Progenitor cell of endocrine pancreas (in vitro differentiated cells): Measurements from ENCODE around the gene GNA15. TPM values are rescaled to one million over a fixed set of nuclear protein-coding genes. Genes with fewer than 3 reads are reported as not detected.
"Not testable (repeated sequence)": the region's sequence is repeated elsewhere in the genome, so short reads cannot be mapped to it uniquely, and the experiment has no call there.

ENCODE experiments used
- DNase-seq: peaks from one replicate; pipeline ENCODE4 v3.0.0; 2021; ENCODE audit warnings: low spot score; ENCODE audit not compliant: unreplicated experiment
- H3K27ac Mint-ChIP-seq: 2 replicates; pipeline ENCODE4 v1.8.0; 2021; ENCODE audit warnings: mild to moderate bottlenecking, moderate library complexity, mixed read lengths
- H3K27me3 Mint-ChIP-seq: 2 replicates; pipeline ENCODE4 v1.8.0; 2021; ENCODE audit warnings: mixed read lengths
- H3K36me3 Mint-ChIP-seq: 2 replicates; pipeline ENCODE4 v1.8.0; 2022; ENCODE audit warnings: mixed read lengths; ENCODE audit not compliant: insufficient read depth
- H3K4me1 Mint-ChIP-seq: 2 replicates; pipeline ENCODE4 v1.8.0; 2021; ENCODE audit warnings: low read depth, mixed read lengths
- H3K4me3 Mint-ChIP-seq: 2 replicates; pipeline ENCODE4 v1.8.0; 2021; ENCODE audit warnings: low read depth, mild to moderate bottlenecking, moderate library complexity, mixed read lengths
- H3K9me3 Mint-ChIP-seq: 2 replicates; pipeline ENCODE4 v1.8.0; 2021; ENCODE audit warnings: low read depth, mixed read lengths
- CTCF ChIP-seq: fragments of 200-600 bp; sonication (generic); IDR thresholded peaks from one replicate; pipeline ENCODE4 v1.5.0; 2021; ENCODE audit warnings: antibody characterized with exemption, mild to moderate bottlenecking; ENCODE audit not compliant: unreplicated experiment
- total RNA-seq: library from RNA; stranded (reverse); gene quantifications from 2 replicates; pipeline ENCODE4 v1.2.1, GENCODE V29; 2021

The GNA15 gene
- total RNA-seq, 1 donor from 2014 or later, result not detected

GRCh38 chr19:3190921-3191805 lies 55.3 kb downstream of the GNA15 start:
- peak overlapping the region; percentile 92 for H3K27ac Mint-ChIP-seq
- H3K9me3 Mint-ChIP-seq, result no peaks in the 10 kb centered on the region
- H3K4me1 Mint-ChIP-seq, result peaks cover 10% of the 10 kb centered on the region
- no peak for DNase-seq
- no peak for TF ChIP-seq CTCF
- peaks cover 7% of the 10 kb centered on the region for H3K36me3 Mint-ChIP-seq
- no peak overlapping the region for H3K4me3 Mint-ChIP-seq
- H3K27me3 Mint-ChIP-seq, result no peaks in the 10 kb centered on the region

GRCh38 chr19:3191806-3192104 lies 55.9 kb downstream of the GNA15 start:
- not testable (repeated sequence) for DNase-seq, H3K4me3 Mint-ChIP-seq, H3K9me3 Mint-ChIP-seq, H3K27me3 Mint-ChIP-seq, H3K27ac Mint-ChIP-seq, H3K36me3 Mint-ChIP-seq, H3K4me1 Mint-ChIP-seq

GRCh38 chr19:3192228-3192635 lies 56.4 kb downstream of the GNA15 start:
- Mint-ChIP-seq H3K36me3 (peaks cover 7% of the 10 kb centered on the region), H3K27me3 (no peaks in the 10 kb centered on the region), H3K4me1 (peaks cover 2% of the 10 kb centered on the region), H3K27ac (no peak overlapping the region), H3K9me3 (no peaks in the 10 kb centered on the region), H3K4me3 (no peak overlapping the region)
- no peak for TF ChIP-seq CTCF
- DNase-seq, result no peak

- no peak for TF ChIP-seq CTCF
- peaks cover 2% of the 10 kb centered on the region for H3K4me1 Mint-ChIP-seq
- no peaks in the 10 kb centered on the region for H3K9me3 Mint-ChIP-seq
- H3K27me3 Mint-ChIP-seq, result no peaks in the 10 kb centered on the region
- H3K4me3 Mint-ChIP-seq, result no peak overlapping the region
- no peak overlapping the region for H3K27ac Mint-ChIP-seq
- DNase-seq, result no peak
- peaks cover 7% of the 10 kb centered on the region for H3K36me3 Mint-ChIP-seq
Measured at GRCh38 chr19:3192684-3193083, 56.9 kb downstream of the GNA15 start.

- H3K27ac Mint-ChIP-seq, result no peak overlapping the region
- H3K27me3 Mint-ChIP-seq, result no peaks in the 10 kb centered on the region
- H3K4me1 Mint-ChIP-seq, result peaks cover under 1% of the 10 kb centered on the region
- no peak for TF ChIP-seq CTCF
- no peaks in the 10 kb centered on the region for H3K9me3 Mint-ChIP-seq
- DNase-seq, result no peak
- H3K36me3 Mint-ChIP-seq, result peaks cover 7% of the 10 kb centered on the region
- H3K4me3 Mint-ChIP-seq, result no peak overlapping the region
Measured at GRCh38 chr19:3193256-3194105, 57.6 kb downstream of the GNA15 start.
